ENCODE results near the gene ZIM2. TPM values are rescaled to one million over a fixed set of nuclear protein-coding genes. Genes with fewer than 3 reads are reported as not detected.

Gene ZIM2
- total RNA-seq, result not detected in 2 replicates

GRCh38 chr19:56840451-56841192, at the start of gene ZIM2, which contains the start of gene PEG3:
Gene ZIM2 (minus strand): TSS chr19:56840726. CDS start chr19:56824277, 16,449 bp downstream.
Gene PEG3 (minus strand): TSS chr19:56840726. CDS start chr19:56824655, 16,071 bp downstream.

Other genes with a start within 250 kb of the ZIM2 start
- gene ZNF71, start 245.4 kb downstream of the ZIM2 start, total RNA-seq, result 7.0 and 8.2 TPM in 2 replicates
- gene SMIM17, start 197.6 kb downstream of the ZIM2 start, total RNA-seq, result 0.08 TPM in 1 of 2 replicates, not detected in the other
- not detected in 2 replicates for gene ZNF835, start 169.0 kb downstream of the ZIM2 start, total RNA-seq
- gene PEG3, start within 50 bp of the ZIM2 start, total RNA-seq, result 0.65 and 1.0 TPM in 2 replicates

Measured in hair follicular keratinocyte (primary cell).